GM18951 (cell line): ENCODE results near the gene TPO.
"Not testable (repeated sequence)": the region's sequence is repeated elsewhere in the genome, so short reads cannot be mapped to it uniquely, and the experiment has no call there.

Source experiments
- POLR2A ChIP-seq: IDR thresholded peaks from 4 replicates; pipeline ENCODE4 v1.6.1; 2011; ENCODE audit warnings: mild to moderate bottlenecking; ENCODE audit not compliant: insufficient read length, insufficient read depth; ENCODE audit errors: extremely low read depth
- in situ Hi-C: fragments of 300-500 bp; cut with MboI; formaldehyde crosslinking; loops from one replicate; pipeline ENCODE4 v1.12.0; 2022; ENCODE audit warnings: low sequenced_read_pairs, mixed read lengths, inconsistent platforms; ENCODE audit not compliant: unreplicated experiment

TPO gene

DNA sequence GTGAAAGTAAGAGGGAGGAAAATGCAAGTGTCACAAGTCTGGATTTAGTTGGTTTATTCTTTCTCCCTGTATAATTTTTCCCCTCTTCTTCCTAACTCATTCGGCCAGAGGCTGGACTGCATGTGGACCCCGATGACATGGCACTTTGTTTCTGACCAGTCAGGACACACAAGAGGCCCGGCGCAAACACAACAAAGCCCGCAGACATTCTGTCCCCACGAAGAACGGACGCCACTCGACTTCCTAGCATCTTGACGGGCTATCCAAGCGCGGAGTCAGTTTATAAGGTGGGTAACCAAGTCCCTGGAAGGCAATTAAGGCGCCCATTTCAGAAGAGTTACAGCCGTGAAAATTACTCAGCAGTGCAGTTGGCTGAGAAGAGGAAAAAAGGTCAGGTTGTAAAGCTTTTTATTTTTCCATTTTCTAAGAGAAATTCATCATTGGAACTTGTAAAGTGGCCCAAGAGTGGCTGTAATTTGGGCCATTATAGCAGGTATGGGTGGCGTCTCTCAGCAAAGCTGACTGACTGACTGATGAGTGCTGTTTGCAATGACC, at the start of gene TPO:
TPO (plus strand) TSS at position 308 of the 555 bp plus-strand sequence. CDS start 946 bp downstream, outside the sequence.
- in situ Hi-C loops, result no loop called here
- no peak for TF ChIP-seq POLR2A

DNA sequence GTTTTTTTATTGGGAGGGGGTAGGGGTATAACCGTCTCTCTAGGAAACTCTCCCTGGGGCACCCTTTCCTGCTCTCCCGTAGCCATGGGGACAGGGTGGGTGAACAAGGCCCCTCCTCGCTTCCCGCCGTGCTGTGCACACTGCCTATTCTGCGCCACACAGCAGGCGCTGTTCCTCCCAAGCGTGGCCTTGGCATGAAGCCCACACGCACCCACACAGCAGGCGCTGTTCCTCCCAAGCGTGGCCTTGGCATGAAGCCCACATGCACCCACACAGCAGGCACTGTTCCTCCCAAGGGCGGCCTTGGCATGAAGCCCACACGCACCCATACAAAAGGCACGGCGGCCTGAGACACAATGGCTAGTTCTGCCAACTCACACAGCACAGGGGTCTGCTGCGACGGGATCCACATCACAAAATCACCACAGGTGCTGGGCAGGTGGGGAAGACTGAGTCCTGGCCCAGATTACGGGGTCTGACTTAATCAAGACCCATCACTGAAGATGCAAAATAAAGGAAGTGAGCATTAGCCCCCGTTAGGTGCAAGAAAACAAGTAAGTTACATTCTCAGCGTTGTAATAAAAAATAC, 46.6 kb upstream of the TPO start:
- TF ChIP-seq POLR2A, result no peak
- in situ Hi-C loops, result no loop called here

DNA sequence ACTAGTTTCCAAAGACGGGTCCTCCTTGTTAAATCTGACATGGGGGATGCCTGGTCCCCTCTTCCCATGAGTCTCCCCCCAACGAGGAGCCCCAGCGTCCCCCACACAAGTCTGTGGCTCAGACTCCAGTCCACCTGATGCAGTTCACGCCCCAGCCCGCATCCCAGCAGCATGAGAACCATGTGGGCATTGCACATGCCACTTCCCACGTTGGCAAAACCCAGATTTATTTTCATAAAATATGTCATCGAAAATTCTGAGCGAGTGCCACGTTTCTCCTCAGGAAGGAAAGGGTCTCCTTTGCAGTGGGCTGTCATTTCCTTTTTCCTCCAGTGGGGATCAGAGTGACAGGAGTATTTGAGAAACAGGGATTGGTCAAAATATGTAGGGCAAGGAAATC, 45.7 kb upstream of the TPO start:
- no peak for TF ChIP-seq POLR2A
- in situ Hi-C loops, result no loop called here

DNA sequence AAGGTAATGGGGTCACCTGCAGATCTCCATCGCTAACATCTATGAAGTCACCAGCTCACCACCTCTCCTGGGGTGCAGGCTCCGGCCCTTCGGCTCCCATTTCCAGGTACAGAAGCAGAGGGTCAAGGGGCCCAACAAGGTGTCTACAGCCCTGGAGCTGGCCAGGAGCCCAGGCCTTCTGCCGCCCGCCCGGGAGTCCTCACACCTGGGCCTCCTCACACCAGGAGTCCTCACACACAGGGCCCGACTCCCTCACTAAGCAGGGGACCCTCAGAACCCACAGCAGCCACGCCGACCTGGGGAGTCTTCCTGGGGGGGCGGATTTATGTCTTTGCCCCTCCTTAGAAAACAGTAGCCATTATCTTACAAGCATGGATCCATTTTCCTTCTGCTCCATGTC, 43.4 kb upstream of the TPO start:
- in situ Hi-C loops, result no loop called here
- TF ChIP-seq POLR2A, result no peak

DNA sequence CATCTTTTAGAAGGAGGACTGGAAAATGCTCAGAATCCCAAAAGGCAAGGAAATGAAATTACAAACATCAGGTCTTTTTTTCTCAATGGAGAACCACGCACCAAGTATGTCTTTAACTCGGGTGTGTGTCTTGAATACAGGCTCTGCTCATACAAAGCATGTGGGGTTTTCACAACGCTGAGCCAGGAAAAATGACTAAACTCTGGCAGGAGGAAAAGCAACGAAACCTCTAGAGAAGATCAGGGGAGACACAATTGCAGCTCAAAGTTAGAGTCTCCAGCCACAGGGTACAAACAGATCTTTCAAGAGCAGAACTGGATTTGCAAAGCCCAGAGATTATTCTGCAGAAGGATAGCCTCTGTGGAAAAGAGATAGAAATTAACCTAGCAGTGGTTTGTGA, 42.8 kb upstream of the TPO start:
- in situ Hi-C loops, result no loop called here
- TF ChIP-seq POLR2A, result no peak

DNA sequence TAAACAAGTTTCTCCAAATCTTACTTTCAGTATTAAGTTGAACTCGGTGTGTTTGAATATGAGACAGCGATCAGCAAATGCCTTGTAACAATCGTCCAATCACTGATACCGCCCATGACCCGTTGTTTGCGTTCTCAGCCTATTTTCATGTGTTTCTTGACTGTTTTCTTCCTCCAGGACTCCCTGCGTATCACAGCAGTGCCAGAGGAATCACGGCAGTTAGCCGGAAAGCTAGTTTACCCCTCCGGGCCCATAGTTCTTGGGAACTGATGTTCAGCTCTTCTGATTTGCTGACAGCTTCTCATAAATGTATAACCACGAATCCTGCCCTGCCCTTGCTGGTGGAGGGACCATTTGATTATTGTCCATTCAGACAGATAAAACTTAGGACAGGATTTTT, 42.2 kb upstream of the TPO start:
- in situ Hi-C loops, result no loop called here
- no peak for TF ChIP-seq POLR2A

GRCh38 chr2:1373830-1374229, 39.4 kb upstream of the TPO start:
- in situ Hi-C loops, result no loop called here
- no peak for TF ChIP-seq POLR2A

GRCh38 chr2:1374287-1374686, 39.0 kb upstream of the TPO start:
- in situ Hi-C loops, result no loop called here
- no peak for TF ChIP-seq POLR2A

- TF ChIP-seq POLR2A, result no peak
- in situ Hi-C loops, result no loop called here
Observed at GRCh38 chr2:1375794-1376193, 37.5 kb upstream of the TPO start.

DNA sequence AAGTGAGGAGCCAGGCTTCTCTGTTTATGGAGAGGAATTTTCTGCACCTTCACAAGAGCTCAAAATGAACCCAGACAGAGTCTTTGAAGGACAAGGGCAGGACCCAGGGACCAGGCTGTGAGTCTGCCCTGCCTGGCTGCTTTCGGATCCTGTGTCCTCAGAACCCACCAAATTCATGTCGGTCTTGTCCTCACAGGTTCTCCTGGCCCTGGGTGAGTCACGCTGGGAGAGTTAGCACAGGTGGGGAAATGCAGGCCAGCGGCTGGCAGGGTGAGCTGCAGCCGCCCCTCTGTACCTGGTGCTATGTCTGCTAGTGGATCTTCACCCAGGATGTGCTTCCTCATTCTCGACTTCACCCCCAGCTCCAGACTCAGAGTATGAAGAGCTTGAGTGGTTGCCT, 35.8 kb upstream of the TPO start:
- in situ Hi-C loops, result no loop called here
- TF ChIP-seq POLR2A, result no peak

DNA sequence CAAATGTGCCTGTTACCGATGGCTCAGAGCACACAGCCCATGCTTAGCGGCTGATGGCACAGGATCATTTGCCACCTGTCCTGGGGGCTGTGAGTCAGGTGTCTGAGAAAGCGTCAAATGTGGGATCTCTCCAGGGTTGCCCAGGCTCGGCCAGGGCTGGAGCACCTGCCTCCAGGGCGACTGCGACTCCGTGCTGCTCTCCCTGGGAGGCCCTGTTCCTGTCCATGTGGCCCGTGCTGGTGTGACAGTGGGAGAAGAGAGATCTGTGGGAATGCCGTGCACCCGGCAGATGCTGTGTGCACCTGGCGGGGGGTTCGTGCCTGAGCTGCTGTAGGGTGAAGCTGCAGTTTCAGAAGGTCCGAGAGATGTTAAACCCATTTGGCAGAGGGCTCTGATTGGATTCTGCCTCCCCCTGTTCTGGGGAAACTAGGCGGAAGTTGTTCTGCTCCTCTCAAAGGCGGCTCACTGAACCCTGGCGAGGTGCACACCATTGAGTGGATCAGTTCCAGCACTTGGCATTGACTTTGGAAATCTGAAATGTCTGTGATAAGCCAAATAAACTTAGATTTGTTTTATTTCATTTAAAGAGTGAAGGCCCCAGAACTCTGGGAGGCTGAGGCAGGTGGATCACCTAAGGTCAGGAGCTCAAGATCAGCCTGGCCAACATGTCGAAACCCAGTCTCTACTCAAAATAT, 34.7 kb upstream of the TPO start:
- no peak for TF ChIP-seq POLR2A
- in situ Hi-C loops, result no loop called here

GRCh38 chr2:1381644-1382043, 31.6 kb upstream of the TPO start:
- in situ Hi-C loops, result no loop called here
- no peak for TF ChIP-seq POLR2A

GRCh38 chr2:1387954-1388725, 25.1 kb upstream of the TPO start:
- in situ Hi-C loops, result not testable (repeated sequence)

GRCh38 chr2:1390118-1390517, 23.1 kb upstream of the TPO start:
- in situ Hi-C loops, result not testable (repeated sequence)
